SK-N-MC (cell line): ENCODE data around the gene IL1RAP.

ENCODE experiments used
- DNase-seq: peaks from one replicate; pipeline ENCODE4 v3.0.0-alpha.2; 2011; ENCODE audit warnings: low read depth, low spot score
- H3K27ac ChIP-seq: fragments of 200-600 bp; sonication (generic); 2 replicates; pipeline ENCODE4 v1.5.1; 2016; ENCODE audit warnings: mixed run types
- H3K36me3 ChIP-seq: fragments of 200-600 bp; sonication (generic); 2 replicates; pipeline ENCODE4 v1.6.1; 2017; ENCODE audit warnings: antibody characterized with exemption, low read length, mixed read lengths; ENCODE audit not compliant: insufficient read depth
- H3K4me3 ChIP-seq: fragments of 200-600 bp; sonication (generic); 2 replicates; pipeline ENCODE4 v1.5.1; 2016
- H3K9ac ChIP-seq: fragments of 200-600 bp; sonication (generic); 2 replicates; pipeline ENCODE4 v1.8.0; 2017; ENCODE audit warnings: mixed run types, mixed read lengths; ENCODE audit not compliant: insufficient read length
- H3K9me3 ChIP-seq: fragments of 200-600 bp; sonication (generic); 2 replicates; pipeline ENCODE4 v1.6.1; 2017; ENCODE audit warnings: low read depth, mild to moderate bottlenecking, antibody characterized with exemption, low read length, moderate library complexity, mixed read lengths
- EZH2 ChIP-seq: fragments of 200-600 bp; sonication (generic); IDR thresholded peaks from one replicate; pipeline ENCODE4 v1.6.1; 2017; ENCODE audit warnings: antibody characterized with exemption
- FOXP2 ChIP-seq: optimal IDR thresholded peaks from 2 replicates; pipeline ENCODE3; 2011; ENCODE audit warnings: mild to moderate bottlenecking, moderate library complexity; ENCODE audit not compliant: insufficient read depth; ENCODE audit errors: extremely low read length, control extremely low read depth
- POLR2AphosphoS5 ChIP-seq: IDR thresholded peaks from 2 replicates; pipeline ENCODE4 v1.6.1; 2012; ENCODE audit warnings: mild to moderate bottlenecking, low read depth, low read length, borderline replicate concordance

IL1RAP gene

DNA sequence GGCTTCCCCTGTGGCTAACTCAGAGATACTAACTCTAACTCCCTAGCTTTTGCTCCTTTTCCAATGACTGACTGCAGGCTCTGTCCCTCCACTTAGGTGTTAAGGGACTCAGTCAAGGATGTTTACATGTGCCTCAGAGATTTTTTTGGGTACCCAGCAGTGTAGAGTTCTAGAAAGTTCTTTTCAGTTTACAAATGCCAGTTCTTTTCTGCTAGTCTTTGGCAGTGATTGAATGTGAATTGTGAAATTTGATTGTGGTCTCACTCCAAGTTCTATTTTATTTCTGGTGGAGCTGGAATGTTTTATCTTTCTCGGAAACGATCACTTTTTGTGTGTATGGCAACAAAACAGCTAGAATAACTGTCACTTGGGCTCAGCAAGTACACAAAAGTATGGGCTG lies 60.6 kb downstream of the IL1RAP start:
- no peaks in the 10 kb centered on the region for H3K9me3 ChIP-seq
- no peak overlapping the region for H3K4me3 ChIP-seq
- H3K27ac ChIP-seq, result no peak overlapping the region
- H3K36me3 ChIP-seq, result peaks cover 52% of the 10 kb centered on the region
- no peak overlapping the region for H3K9ac ChIP-seq
- no peak for DNase-seq
- no peak for TF ChIP-seq POLR2AphosphoS5
- TF ChIP-seq FOXP2, result no peak
- TF ChIP-seq EZH2, result no peak

DNA sequence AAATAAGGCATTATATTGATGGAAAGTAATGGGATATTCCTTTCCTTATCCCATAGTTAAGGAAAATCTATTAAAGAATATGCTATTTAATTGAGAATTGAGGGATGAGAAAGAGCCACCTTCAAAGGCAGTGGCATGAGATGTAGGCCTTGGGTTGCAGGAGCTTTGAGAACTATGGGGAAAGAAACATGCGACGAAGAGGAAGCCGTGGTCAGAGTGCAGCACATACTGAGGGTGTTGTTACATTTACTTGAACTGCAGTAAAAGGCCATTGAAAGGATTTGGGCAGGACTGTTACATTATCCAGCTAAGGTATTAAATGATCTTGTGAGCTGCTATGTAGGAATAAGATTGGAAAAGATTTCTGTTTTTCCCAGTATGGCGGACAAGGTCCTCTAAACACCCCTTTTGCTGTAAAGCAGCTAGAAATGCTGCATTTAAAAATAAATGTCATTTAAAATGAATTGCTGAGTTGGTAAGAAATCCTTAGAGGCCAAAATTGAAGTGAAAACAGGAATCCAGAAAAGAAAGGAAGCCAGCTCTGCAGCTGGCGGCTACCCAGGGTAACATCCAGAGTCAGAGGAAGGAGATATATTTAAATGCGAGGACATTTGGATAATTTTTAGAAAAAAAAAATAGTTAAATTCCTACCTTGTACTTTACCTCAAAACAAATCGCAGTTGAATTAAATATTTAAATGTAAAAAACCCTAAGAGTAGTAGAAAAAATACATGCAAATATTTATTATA lies 61.7 kb downstream of the IL1RAP start:
- no peak overlapping the region for H3K4me3 ChIP-seq
- H3K9ac ChIP-seq, result no peak overlapping the region
- no peak overlapping the region for H3K27ac ChIP-seq
- TF ChIP-seq POLR2AphosphoS5, result no peak
- peaks cover 45% of the 10 kb centered on the region for H3K36me3 ChIP-seq
- no peaks in the 10 kb centered on the region for H3K9me3 ChIP-seq
- DNase-seq, result no peak

DNA sequence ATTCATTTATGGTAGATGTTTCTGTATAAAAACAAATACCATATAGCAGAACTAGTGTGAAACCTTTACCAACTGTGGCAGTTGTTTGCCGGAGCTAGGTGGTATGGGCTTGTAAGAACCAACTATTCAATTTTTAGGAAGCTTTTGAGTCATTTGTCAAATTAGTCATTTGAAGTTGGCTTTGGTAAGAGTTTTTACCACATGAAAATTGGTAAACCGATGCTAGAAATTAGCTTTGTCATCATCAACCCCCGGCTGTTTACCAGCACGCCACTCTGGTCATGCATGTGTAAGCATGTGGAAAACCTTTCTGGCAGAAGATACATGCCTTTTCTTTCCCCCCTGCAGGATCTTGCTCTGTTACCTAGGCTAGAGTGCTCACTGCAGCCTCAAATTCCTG lies 63.3 kb downstream of the IL1RAP start:
- no peak overlapping the region for H3K4me3 ChIP-seq
- H3K36me3 ChIP-seq, result peaks cover 42% of the 10 kb centered on the region
- H3K27ac ChIP-seq, result no peak overlapping the region
- no peak overlapping the region for H3K9ac ChIP-seq
- DNase-seq, result no peak
- H3K9me3 ChIP-seq, result no peaks in the 10 kb centered on the region
- TF ChIP-seq EZH2 (no peak), FOXP2 (no peak), POLR2AphosphoS5 (no peak)

DNA sequence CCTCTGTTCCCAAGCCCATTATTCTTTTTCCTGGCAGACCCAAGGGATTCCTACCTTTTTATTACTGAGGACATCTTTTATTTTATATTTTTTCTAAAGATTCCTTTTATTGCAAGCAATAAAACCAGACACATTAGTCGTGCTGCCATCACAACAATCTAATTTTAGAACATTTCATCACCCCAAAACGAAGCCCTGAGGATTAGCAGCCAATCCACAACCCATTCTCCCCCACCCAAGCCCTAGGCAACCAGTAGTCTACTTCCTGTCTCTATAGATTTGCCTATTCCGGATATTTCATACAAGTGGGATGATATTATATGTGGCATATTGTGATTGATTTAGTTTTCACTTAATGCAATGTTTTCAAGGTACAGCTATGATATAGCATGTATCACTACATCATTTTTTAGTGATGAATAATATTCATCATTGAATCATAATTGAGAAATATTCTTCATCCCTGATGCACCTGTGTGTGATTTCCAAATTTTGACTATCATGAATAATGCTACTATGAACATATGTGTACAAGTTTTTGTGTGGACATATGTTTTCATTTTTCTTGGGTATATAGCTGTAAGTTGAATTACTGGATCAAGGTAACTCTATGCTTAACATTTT lies 65.7 kb downstream of the IL1RAP start:
- H3K4me3 ChIP-seq, result no peak overlapping the region
- TF ChIP-seq EZH2 (no peak), FOXP2 (no peak), POLR2AphosphoS5 (no peak)
- H3K9me3 ChIP-seq, result no peaks in the 10 kb centered on the region
- DNase-seq, result no peak
- peak overlapping the region; percentile 42; the same call in 1 of the 2 replicates for H3K27ac ChIP-seq
- no peak overlapping the region for H3K9ac ChIP-seq
- peaks cover 38% of the 10 kb centered on the region for H3K36me3 ChIP-seq

DNA sequence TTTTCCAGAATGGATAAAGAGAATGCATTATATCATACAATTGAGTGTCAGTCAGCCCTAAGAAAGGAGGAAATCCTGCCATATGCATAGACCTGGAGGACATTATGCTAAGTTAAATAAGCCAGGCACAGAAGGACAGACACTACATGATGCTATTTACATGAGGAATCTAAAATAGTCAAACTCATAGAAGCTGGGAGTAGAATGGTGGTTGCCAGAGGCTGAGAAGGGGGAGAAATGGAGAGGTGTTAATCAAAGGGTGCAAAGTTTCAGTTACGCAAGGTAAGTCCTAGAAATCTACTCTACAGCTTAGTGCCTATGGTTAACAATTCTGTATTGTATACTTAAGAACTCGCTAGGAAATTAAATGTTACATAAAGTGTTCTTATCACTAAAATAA lies 66.5 kb downstream of the IL1RAP start:
- DNase-seq, result no peak
- Histone ChIP-seq H3K9ac (no peak overlapping the region), H3K27ac (no peak overlapping the region), H3K36me3 (peaks cover 31% of the 10 kb centered on the region), H3K4me3 (no peak overlapping the region), H3K9me3 (no peaks in the 10 kb centered on the region)
- no peak for TF ChIP-seq POLR2AphosphoS5
- no peak for TF ChIP-seq EZH2
- TF ChIP-seq FOXP2, result no peak

DNA sequence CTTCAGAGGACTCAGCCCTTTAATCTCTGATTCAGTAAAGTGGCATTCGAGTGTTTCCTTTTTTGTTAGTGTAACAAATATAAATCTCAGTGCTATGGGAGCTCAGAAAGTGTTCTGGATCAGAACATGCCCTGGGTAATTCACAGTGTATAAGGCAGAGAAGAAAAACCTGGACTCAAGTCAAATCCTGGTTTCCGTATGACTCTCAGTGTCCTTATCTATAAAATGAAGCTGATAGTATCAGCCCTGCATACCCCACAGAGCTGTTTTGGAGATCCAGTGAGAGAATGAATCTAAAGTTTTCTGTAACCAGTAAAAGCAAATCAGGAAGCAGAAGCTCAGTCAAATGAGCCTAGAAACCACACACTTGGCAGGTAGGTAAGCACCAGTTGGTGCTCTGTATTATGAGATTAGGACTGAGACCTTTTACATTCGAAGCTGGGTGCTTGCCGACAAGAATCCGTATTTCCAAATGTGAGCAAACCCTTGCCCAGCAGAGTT lies 67.2 kb downstream of the IL1RAP start:
- H3K9ac ChIP-seq, result no peak overlapping the region
- H3K4me3 ChIP-seq, result no peak overlapping the region
- 0 out of 2 replicates have a peak overlapping the region, but pooled peaks have one; percentile 4 for H3K27ac ChIP-seq
- no peak for DNase-seq
- no peaks in the 10 kb centered on the region for H3K9me3 ChIP-seq
- no peak for TF ChIP-seq POLR2AphosphoS5
- peaks cover 24% of the 10 kb centered on the region for H3K36me3 ChIP-seq

- Histone ChIP-seq H3K4me3 (no peak overlapping the region), H3K9me3 (no peaks in the 10 kb centered on the region), H3K9ac (no peak overlapping the region), H3K36me3 (peaks cover 19% of the 10 kb centered on the region), H3K27ac (no peak overlapping the region)
- no peak for DNase-seq
- no peak for TF ChIP-seq FOXP2
- TF ChIP-seq POLR2AphosphoS5, result no peak
- TF ChIP-seq EZH2, result no peak
These were observed 68.8 kb downstream of the IL1RAP start for GRCh38 chr3:190582667-190583066.

GRCh38 chr3:190585805-190586630 lies 72.1 kb downstream of the IL1RAP start:
- TF ChIP-seq FOXP2 (no peak), POLR2AphosphoS5 (no peak), EZH2 (no peak)
- H3K4me3 ChIP-seq, result no peak overlapping the region
- no peak for DNase-seq
- no peaks in the 10 kb centered on the region for H3K9me3 ChIP-seq
- H3K36me3 ChIP-seq, result peaks cover 10% of the 10 kb centered on the region; the same call in 1 of the 2 replicates
- no peak overlapping the region for H3K9ac ChIP-seq
- peak overlapping the region; percentile 27; the same call in 1 of the 2 replicates for H3K27ac ChIP-seq
